Osteoblast (primary cell): Measurements from ENCODE around the gene HYAL2. TPM values are rescaled to one million over a fixed set of nuclear protein-coding genes. Genes with fewer than 3 reads are reported as not detected.
"Not testable (repeated sequence)": the region's sequence is repeated elsewhere in the genome, so short reads cannot be mapped to it uniquely, and the experiment has no call there.

Experiments used
- DNase-seq: peaks from one replicate; pipeline ENCODE4 v3.0.0; 2011; ENCODE audit warnings: low spot score, mixed read lengths; ENCODE audit not compliant: insufficient read length; ENCODE audit errors: missing footprints
- H2AFZ ChIP-seq: 2 replicates; pipeline ENCODE4 v1.6.0; 2011; ENCODE audit warnings: mild to moderate bottlenecking, low read length
- H3K27ac ChIP-seq: 2 replicates; pipeline ENCODE4 v1.5.1; 2011; ENCODE audit warnings: mild to moderate bottlenecking, low read depth, low read length, moderate library complexity
- H3K27me3 ChIP-seq: 2 replicates; pipeline ENCODE4 v1.6.0; 2012; ENCODE audit warnings: mild to moderate bottlenecking, control low read depth, inconsistent platforms, low read length, moderate library complexity; ENCODE audit not compliant: insufficient read depth
- H3K36me3 ChIP-seq: 2 replicates; pipeline ENCODE4 v1.5.1; 2011; ENCODE audit warnings: mild to moderate bottlenecking, low read length, control low read depth, moderate library complexity; ENCODE audit not compliant: insufficient read depth
- H3K4me1 ChIP-seq: 2 replicates; pipeline ENCODE4 v1.5.1; 2011; ENCODE audit warnings: mild to moderate bottlenecking, low read length, control low read depth, moderate library complexity; ENCODE audit not compliant: insufficient read depth
- H3K4me2 ChIP-seq: 2 replicates; pipeline ENCODE4 v1.6.0; 2011; ENCODE audit warnings: mild to moderate bottlenecking, low read length; ENCODE audit not compliant: insufficient read depth
- H3K4me3 ChIP-seq: fragments of 200-600 bp; sonication (generic); 3 replicates; pipeline ENCODE4 v1.5.1; 2012; ENCODE audit warnings: mild to moderate bottlenecking, low read length, inconsistent platforms; ENCODE audit not compliant: insufficient read depth
- H3K79me2 ChIP-seq: 2 replicates; pipeline ENCODE4 v1.6.0; 2012; ENCODE audit warnings: mild to moderate bottlenecking, low read length, control low read depth, inconsistent platforms; ENCODE audit not compliant: insufficient read depth
- H3K9me3 ChIP-seq: 2 replicates; pipeline ENCODE4 v1.5.1; 2011; ENCODE audit warnings: low read depth, low read length, control low read depth
- H4K20me1 ChIP-seq: 2 replicates; pipeline ENCODE4 v1.6.0; 2012; ENCODE audit warnings: mild to moderate bottlenecking, low read length, control low read depth; ENCODE audit not compliant: insufficient read depth
- total RNA-seq: library from RNA; depleted of rRNA; stranded (reverse); fragments of >200 nt; gene quantifications from 2 replicates; pipeline ENCODE4 v1.2.3, GENCODE V29; 2012
- TF ChIP-seq, protein P1 (sequence below): IDR thresholded peaks from 2 replicates; pipeline ENCODE4 v1.5.1; 2011; ENCODE audit warnings: mild to moderate bottlenecking, low read depth, low read length, moderate library complexity; ENCODE audit errors: extremely low read depth

HYAL2 gene
- total RNA-seq, 1 donor = 32.9 TPM

- H3K27ac ChIP-seq = no peak overlapping the region
- H4K20me1 ChIP-seq = peaks cover 41% of the 10 kb centered on the region
- H2AFZ ChIP-seq = no peak overlapping the region
- peaks cover 31% of the 10 kb centered on the region for H3K79me2 ChIP-seq
- peaks cover 28% of the 10 kb centered on the region for H3K36me3 ChIP-seq
- peaks cover 11% of the 10 kb centered on the region for H3K4me1 ChIP-seq
- H3K4me2 ChIP-seq = no peak overlapping the region
- no peaks in the 10 kb centered on the region for H3K9me3 ChIP-seq
- H3K27me3 ChIP-seq = no peaks in the 10 kb centered on the region
- DNase-seq = peak; percentile 79
- no peak overlapping the region for H3K4me3 ChIP-seq
- TF ChIP-seq, protein P1, sequence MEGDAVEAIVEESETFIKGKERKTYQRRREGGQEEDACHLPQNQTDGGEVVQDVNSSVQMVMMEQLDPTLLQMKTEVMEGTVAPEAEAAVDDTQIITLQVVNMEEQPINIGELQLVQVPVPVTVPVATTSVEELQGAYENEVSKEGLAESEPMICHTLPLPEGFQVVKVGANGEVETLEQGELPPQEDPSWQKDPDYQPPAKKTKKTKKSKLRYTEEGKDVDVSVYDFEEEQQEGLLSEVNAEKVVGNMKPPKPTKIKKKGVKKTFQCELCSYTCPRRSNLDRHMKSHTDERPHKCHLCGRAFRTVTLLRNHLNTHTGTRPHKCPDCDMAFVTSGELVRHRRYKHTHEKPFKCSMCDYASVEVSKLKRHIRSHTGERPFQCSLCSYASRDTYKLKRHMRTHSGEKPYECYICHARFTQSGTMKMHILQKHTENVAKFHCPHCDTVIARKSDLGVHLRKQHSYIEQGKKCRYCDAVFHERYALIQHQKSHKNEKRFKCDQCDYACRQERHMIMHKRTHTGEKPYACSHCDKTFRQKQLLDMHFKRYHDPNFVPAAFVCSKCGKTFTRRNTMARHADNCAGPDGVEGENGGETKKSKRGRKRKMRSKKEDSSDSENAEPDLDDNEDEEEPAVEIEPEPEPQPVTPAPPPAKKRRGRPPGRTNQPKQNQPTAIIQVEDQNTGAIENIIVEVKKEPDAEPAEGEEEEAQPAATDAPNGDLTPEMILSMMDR = no peak
Measured at GRCh38 chr3:50316657-50317242, 5.8 kb downstream of the HYAL2 start.

- Histone ChIP-seq H3K36me3 (peaks cover 28% of the 10 kb centered on the region), H3K4me2 (no peak overlapping the region), H3K4me3 (no peak overlapping the region), H3K79me2 (peaks cover 21% of the 10 kb centered on the region), H3K27ac (no peak overlapping the region), H3K9me3 (no peaks in the 10 kb centered on the region), H2AFZ (no peak overlapping the region), H3K4me1 (peaks cover under 1% of the 10 kb centered on the region), H4K20me1 (peaks cover 30% of the 10 kb centered on the region), H3K27me3 (no peaks in the 10 kb centered on the region)
- DNase-seq = no peak
- TF ChIP-seq, protein P1 = no peak
Measured at GRCh38 chr3:50314816-50315215, 7.7 kb downstream of the HYAL2 start.

- no peak overlapping the region for H2AFZ ChIP-seq
- TF ChIP-seq, protein P1 = no peak
- H3K4me3 ChIP-seq = no peak overlapping the region
- H3K4me2 ChIP-seq = no peak overlapping the region
- no peaks in the 10 kb centered on the region for H3K4me1 ChIP-seq
- H3K9me3 ChIP-seq = peaks cover 2% of the 10 kb centered on the region
- H3K27ac ChIP-seq = no peak overlapping the region
- H3K36me3 ChIP-seq = peaks cover 23% of the 10 kb centered on the region
- H3K79me2 ChIP-seq = peaks cover 16% of the 10 kb centered on the region
- H4K20me1 ChIP-seq = peaks cover 26% of the 10 kb centered on the region
- DNase-seq = no peak
- H3K27me3 ChIP-seq = no peaks in the 10 kb centered on the region
Measured at GRCh38 chr3:50314342-50314741, 8.2 kb downstream of the HYAL2 start.

DNA sequence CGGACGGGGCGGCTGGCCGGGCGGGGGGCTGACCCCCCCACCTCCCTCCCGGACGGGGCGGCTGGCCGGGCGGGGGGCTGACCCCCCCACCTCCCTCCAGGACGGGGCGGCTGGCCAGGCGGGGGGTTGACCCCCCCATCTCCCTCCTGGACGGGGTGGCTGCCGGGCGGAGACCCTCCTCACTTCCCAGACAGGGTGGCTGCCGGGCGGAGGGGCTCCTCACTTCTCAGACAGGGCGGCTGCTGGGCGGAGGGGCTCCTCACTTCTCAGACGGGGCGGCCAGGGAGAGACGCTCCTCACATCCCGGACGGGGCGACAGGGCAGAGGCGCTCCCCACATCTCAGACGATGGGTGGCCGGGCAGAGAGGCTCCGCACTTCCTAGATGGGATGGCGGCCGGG, 10.5 kb downstream of the HYAL2 start:
- DNase-seq, H3K9me3 ChIP-seq, H3K4me3 ChIP-seq, H3K27ac ChIP-seq, H3K79me2 ChIP-seq, H2AFZ ChIP-seq, H3K4me2 ChIP-seq, H3K4me1 ChIP-seq, H3K27me3 ChIP-seq, H3K36me3 ChIP-seq, H4K20me1 ChIP-seq: not testable (repeated sequence)
